H1 (cell line): ENCODE data around the gene MICU1. TPM values are rescaled to one million over a fixed set of nuclear protein-coding genes. Genes with fewer than 3 reads are reported as not detected.

ENCODE experiments used
- BCL11A ChIP-seq, 2 experiments: IDR thresholded peaks; one replicate each; pipeline ENCODE4 v1.6.1; 2011; ENCODE audit warnings: low read depth in 2 of 2, low read length in 2 of 2, mild to moderate bottlenecking in 2 of 2
- CBX5 ChIP-seq: fragments of 300-800, 300-1000 bp; sonication (generic); IDR thresholded peaks from 2 replicates; pipeline ENCODE4 v1.7.1; 2016; ENCODE audit warnings: antibody characterized with exemption, low read length, low read depth
- CHD7 ChIP-seq: fragments of 300-600 bp; sonication (generic); IDR thresholded peaks from 2 replicates; pipeline ENCODE4 v1.7.1; 2012; ENCODE audit warnings: low read length, moderate library complexity, mild to moderate bottlenecking, inconsistent platforms; ENCODE audit not compliant: insufficient replicate concordance
- E2F6 ChIP-seq: IDR thresholded peaks from 2 replicates; pipeline ENCODE4 v1.6.1; 2012; ENCODE audit warnings: inconsistent platforms
- MAFK ChIP-seq: IDR thresholded peaks from 2 replicates; pipeline ENCODE4 v1.6.1; 2012; ENCODE audit warnings: low read depth, mild to moderate bottlenecking, improper control_type of control experiment, low read length
- SP1 ChIP-seq: IDR thresholded peaks from 2 replicates; pipeline ENCODE4 v1.6.1; 2011; ENCODE audit warnings: low read depth, low read length
- TBP ChIP-seq: IDR thresholded peaks from 2 replicates; pipeline ENCODE4 v1.6.1; 2011; ENCODE audit warnings: low read depth, low read length, improper control_type of control experiment
- TEAD4 ChIP-seq: IDR thresholded peaks from 2 replicates; pipeline ENCODE4 v1.6.1; 2012; ENCODE audit warnings: low read depth, low read length, inconsistent platforms, mixed read lengths
- polyA plus RNA-seq, 7 experiments: library from polyadenylated mRNA; depleted of rRNA in 3 of 7; stranded (reverse) in 5 of 7; unstranded in 2 of 7; fragments of >200 nt in 5 of 7; fragments of 200-250 nt in 2 of 7; gene quantifications; 1 replicate in 5 of 7; 2 replicates in 1 of 7; 4 replicates in 1 of 7; pipeline versions ENCODE4 v1.2.1 to v1.2.3, GENCODE V29; 2011 to 2013; ENCODE audit warnings: missing spikeins in 2 of 7, mixed read lengths in 2 of 7
- total RNA-seq: library from RNA; stranded (reverse); fragmentation: NEBNext Ultra II Directional; extraction: Animal tissue kit (Norgen Biotek cat#: 25700); gene quantifications from 2 replicates; pipeline ENCODE4 v1.2.1, GENCODE V29; 2021

MICU1 gene
- total and polyA plus RNA-seq, 2 of the 8 experiments (the other 6 are each of a cell fraction or from before 2014, with no cell fraction given): 18.0 to 36.7 TPM

- TF ChIP-seq CHD7 (no peak), SP1 (no peak), E2F6 (no peak), MAFK (no peak), TBP (no peak), BCL11A (IDR thresholded peaks at IDR 0.05; ENCODE audit: low read depth in 2 of 2, low read length in 2 of 2) (no peak), TEAD4 (no peak), CBX5 (no peak)
These were observed 31.9 kb downstream of the MICU1 start (continued) for GRCh38 chr10:72593963-72594362.
